IMR-90 (cell line): Measurements from ENCODE around the gene SH3BP5. TPM values are rescaled to one million over a fixed set of nuclear protein-coding genes. Genes with fewer than 3 reads are reported as not detected.

Source experiments
- ATAC-seq: fragments of 200-7000 bp; cut with Tn5 transposase; 2 replicates; pipeline ENCODE4 v1.9.1; 2020; ENCODE audit warnings: low read depth, mild to moderate bottlenecking, moderate library complexity
- BruUV-seq: library from RNA; stranded (reverse); fragments of 400-500 nt; replicated peaks from 2 replicates; lab custom pipeline; 2021; lab: Mats Ljungman, UMichigan
- CTCF ChIA-PET: fragments of 300-600 bp; formaldehyde crosslinking; extraction: SDS; loops from one replicate; lab custom pipeline; 2021; ENCODE audit warnings: antibody characterized with exemption; lab: Yijun Ruan, JAX
- POLR2A ChIA-PET: fragments of 300-600 bp; sonication (Branson Sonifier 250); formaldehyde crosslinking; loops from one replicate; lab custom pipeline; 2022; ENCODE audit warnings: antibody characterized with exemption; ENCODE audit not compliant: unreplicated experiment; lab: Charles Lee
- DNase-seq: peaks from one replicate; pipeline ENCODE4 v3.0.0; 2013
- H2AFZ ChIP-seq: replicated peaks from 2 replicates; pipeline ENCODE3; 2013; ENCODE audit warnings: low read length, mild to moderate bottlenecking; ENCODE audit not compliant: poor library complexity
- H2AK5ac ChIP-seq: 2 replicates; pipeline ENCODE4 v1.6.1; 2013; ENCODE audit warnings: low read depth, low read length, inconsistent platforms
- H2AK9ac ChIP-seq: replicated peaks from 2 replicates; pipeline ENCODE3; 2013; ENCODE audit warnings: mild to moderate bottlenecking, low read depth, low read length, moderate library complexity; ENCODE audit not compliant: poor library complexity
- H2BK120ac ChIP-seq: 2 replicates; pipeline ENCODE4 v1.6.1; 2013; ENCODE audit warnings: low read depth, low read length, inconsistent platforms
- H2BK15ac ChIP-seq: 3 replicates; pipeline ENCODE4 v1.6.1; 2013; ENCODE audit warnings: low read depth, low read length, inconsistent platforms
- H2BK20ac ChIP-seq: 2 replicates; pipeline ENCODE4 v1.6.1; 2013; ENCODE audit warnings: low read depth, mild to moderate bottlenecking, inconsistent platforms, low read length, moderate library complexity
- H2BK5ac ChIP-seq: 2 replicates; pipeline ENCODE4 v1.6.1; 2013; ENCODE audit warnings: mild to moderate bottlenecking, low read depth, low read length, inconsistent platforms; ENCODE audit not compliant: poor library complexity, severe bottlenecking
- H3K14ac ChIP-seq: replicated peaks from 2 replicates; pipeline ENCODE4 v1.6.1; 2013; ENCODE audit warnings: low read depth, low read length, inconsistent platforms
- H3K18ac ChIP-seq: 2 replicates; pipeline ENCODE4 v1.6.1; 2013; ENCODE audit warnings: low read depth, low read length, control low read depth
- H3K23ac ChIP-seq: 2 replicates; pipeline ENCODE4 v1.6.1; 2013; ENCODE audit warnings: low read depth, low read length, inconsistent platforms
- H3K27ac ChIP-seq: 2 replicates; pipeline ENCODE4 v1.5.1; 2013; ENCODE audit warnings: mild to moderate bottlenecking, control low read depth, low read length; ENCODE audit not compliant: insufficient read depth
- H3K27me3 ChIP-seq: 2 replicates; pipeline ENCODE4 v1.6.1; 2013; ENCODE audit warnings: low read length; ENCODE audit not compliant: control insufficient read depth, insufficient read depth
- H3K36me3 ChIP-seq: 2 replicates; pipeline ENCODE4 v1.6.1; 2013; ENCODE audit warnings: low read length, mixed read lengths; ENCODE audit not compliant: control insufficient read depth, insufficient read depth
- H3K4ac ChIP-seq: 2 replicates; pipeline ENCODE4 v1.6.1; 2013; ENCODE audit warnings: low read depth, low read length, inconsistent platforms
- H3K4me1 ChIP-seq: 2 replicates; pipeline ENCODE4 v1.6.1; 2013; ENCODE audit warnings: low read length, mixed read lengths; ENCODE audit not compliant: control insufficient read depth, insufficient read depth
- H3K4me2 ChIP-seq: 2 replicates; pipeline ENCODE4 v1.6.1; 2013; ENCODE audit warnings: low read depth, mild to moderate bottlenecking, control low read depth, low read length, moderate library complexity
- H3K4me3 ChIP-seq: 2 replicates; pipeline ENCODE4 v1.5.1; 2013; ENCODE audit warnings: low read depth, mild to moderate bottlenecking, control low read depth, low read length, moderate library complexity; ENCODE audit not compliant: insufficient read depth
- H3K56ac ChIP-seq: 2 replicates; pipeline ENCODE4 v1.6.1; 2013; ENCODE audit warnings: low read length, inconsistent platforms; ENCODE audit not compliant: insufficient read depth; ENCODE audit errors: extremely low read depth
- H3K79me1 ChIP-seq, 2 experiments: 2 replicates each; pipeline ENCODE4 v1.6.1; 2013; ENCODE audit warnings: low read length in 2 of 2, inconsistent platforms in 1 of 2, low read depth in 1 of 2
- H3K9ac ChIP-seq: 2 replicates; pipeline ENCODE4 v1.6.1; 2013; ENCODE audit warnings: low read depth, low read length, control low read depth
- H3K9me1 ChIP-seq: 2 replicates; pipeline ENCODE4 v1.6.1; 2013; ENCODE audit warnings: low read length, inconsistent platforms; ENCODE audit not compliant: insufficient read depth
- H3K9me3 ChIP-seq: 2 replicates; pipeline ENCODE4 v1.6.1; 2013; ENCODE audit warnings: low read length; ENCODE audit not compliant: control insufficient read depth, insufficient read depth
- H4K20me1 ChIP-seq: 2 replicates; pipeline ENCODE4 v1.6.1; 2013; ENCODE audit warnings: low read length, inconsistent platforms; ENCODE audit not compliant: insufficient read depth
- H4K5ac ChIP-seq: 2 replicates; pipeline ENCODE4 v1.6.1; 2013; ENCODE audit warnings: mild to moderate bottlenecking, low read depth, low read length, control low read depth
- H4K8ac ChIP-seq, 2 experiments: 2 replicates each; pipeline ENCODE4 v1.6.1; 2013; ENCODE audit warnings: low read depth in 2 of 2, low read length in 2 of 2, control low read depth in 1 of 2, inconsistent platforms in 1 of 2
- H4K91ac ChIP-seq: 2 replicates; pipeline ENCODE4 v1.6.1; 2013; ENCODE audit warnings: low read depth, low read length, inconsistent platforms; ENCODE audit not compliant: insufficient read depth
- BHLHE40 ChIP-seq: fragments of 150-350 bp; IDR thresholded peaks from 2 replicates; pipeline ENCODE4 v1.6.1; 2016; ENCODE audit warnings: mild to moderate bottlenecking, low read depth, low read length
- CEBPB ChIP-seq: IDR thresholded peaks from 2 replicates; pipeline ENCODE4 v1.6.1; 2012; ENCODE audit warnings: low read depth, low read length, improper control_type of control experiment
- CHD1 ChIP-seq: IDR thresholded peaks from 2 replicates; pipeline ENCODE4 v1.6.1; 2012; ENCODE audit warnings: low read depth, low read length, improper control_type of control experiment
- CTCF ChIP-seq: conservative IDR thresholded peaks from 2 replicates; pipeline ENCODE4 v1.5.1; 2012; ENCODE audit warnings: mild to moderate bottlenecking, low read depth, low read length, improper control_type of control experiment
- FOS ChIP-seq: fragments of 150-350 bp; IDR thresholded peaks from 2 replicates; pipeline ENCODE4 v1.6.1; 2016; ENCODE audit warnings: low read depth, low read length
- MAFK ChIP-seq: IDR thresholded peaks from 2 replicates; pipeline ENCODE4 v1.6.1; 2012; ENCODE audit warnings: low read depth, low read length, improper control_type of control experiment
- MAZ ChIP-seq: IDR thresholded peaks from 2 replicates; pipeline ENCODE4 v1.6.1; 2012; ENCODE audit warnings: low read depth, mild to moderate bottlenecking, low read length, improper control_type of control experiment, moderate library complexity, borderline replicate concordance
- MXI1 ChIP-seq: IDR thresholded peaks from 2 replicates; pipeline ENCODE4 v1.6.1; 2012; ENCODE audit warnings: low read depth, mild to moderate bottlenecking, low read length, moderate library complexity, borderline replicate concordance
- NFE2L2 ChIP-seq: fragments of 150-350 bp; IDR thresholded peaks from 2 replicates; pipeline ENCODE4 v1.6.1; 2016; ENCODE audit warnings: low read depth, mild to moderate bottlenecking, low read length
- POLR2A ChIP-seq: IDR thresholded peaks from 2 replicates; pipeline ENCODE4 v1.6.1; 2012; ENCODE audit warnings: mild to moderate bottlenecking, low read depth, low read length
- RAD21 ChIP-seq: IDR thresholded peaks from 2 replicates; pipeline ENCODE4 v1.6.1; 2012; ENCODE audit warnings: low read length, improper control_type of control experiment
- RCOR1 ChIP-seq: IDR thresholded peaks from 2 replicates; pipeline ENCODE4 v1.6.1; 2012; ENCODE audit warnings: mild to moderate bottlenecking, low read length, improper control_type of control experiment; ENCODE audit not compliant: insufficient replicate concordance
- RFX5 ChIP-seq: IDR thresholded peaks from 2 replicates; pipeline ENCODE4 v1.8.0; 2012; ENCODE audit warnings: low read depth, mild to moderate bottlenecking, low read length, moderate library complexity
- SMC3 ChIP-seq: fragments of 150-350 bp; IDR thresholded peaks from 2 replicates; pipeline ENCODE4 v1.6.1; 2016; ENCODE audit warnings: low read depth, mild to moderate bottlenecking, antibody characterized with exemption, low read length, moderate library complexity
- USF2 ChIP-seq: fragments of 150-350 bp; IDR thresholded peaks from 2 replicates; pipeline ENCODE4 v1.6.1; 2017; ENCODE audit warnings: mild to moderate bottlenecking, antibody characterized with exemption, low read length, low read depth
- WGBS, 2 experiments: methylation state at CpG; one replicate each; pipeline versions ENCODE4 v1.1.5 to v1.1.7; 2013; ENCODE audit warnings: missing lambda C conversion rate in 2 of 2; ENCODE audit not compliant: insufficient read length in 1 of 2; ENCODE audit errors: extremely low coverage in 2 of 2; 5-methylcytosine and 5-hydroxymethylcytosine counted together
- dilution Hi-C: fragments of 300-500 bp; cut with HindIII; formaldehyde crosslinking; loops from one replicate; pipeline ENCODE4 v1.14.3; 2018; ENCODE audit warnings: low sequenced_read_pairs; ENCODE audit not compliant: unreplicated experiment
- in situ Hi-C: fragments of 300-500 bp; cut with MboI; formaldehyde crosslinking; loops from 3 replicates; pipeline ENCODE4 v1.14.3; 2019; ENCODE audit warnings: low sequenced_read_pairs, inconsistent platforms, mixed read lengths
- intact Hi-C: fragments of 100-400 bp; cut with micrococcal nuclease; formaldehyde crosslinking; loops from 2 replicates; pipeline ENCODE4 v1.10.0; 2022
- polyA plus RNA-seq, 3 experiments: library from polyadenylated mRNA; depleted of rRNA; stranded (reverse); fragments of >200 nt; gene quantifications; 2 replicates each; pipeline ENCODE4 v1.2.3, GENCODE V29; 2012; ENCODE audit warnings: low replicate concordance in 1 of 3
- total RNA-seq: library from RNA; depleted of rRNA; stranded (reverse); fragments of >200 nt; gene quantifications from 2 replicates; pipeline ENCODE4 v1.2.3, GENCODE V29; 2012
- TF ChIP-seq, protein P1 (sequence below): fragments of 150-350 bp; IDR thresholded peaks from 2 replicates; pipeline ENCODE4 v1.6.1; 2016; ENCODE audit warnings: low read depth, mild to moderate bottlenecking, low read length, moderate library complexity, borderline replicate concordance

The SH3BP5 gene
- total and polyA plus RNA-seq, 2 of the 4 experiments (the other 2 are of a cell fraction) = 14.0 to 23.5 TPM

GRCh38 chr3:15271785-15272381, 60.5 kb downstream of the SH3BP5 start:
- Histone ChIP-seq H3K4me1 (peaks cover 13% of the 10 kb centered on the region), H3K27me3 (no peaks in the 10 kb centered on the region), H4K20me1 (no peaks in the 10 kb centered on the region), H3K27ac (no peak overlapping the region), H2AK9ac (no peak overlapping the region), H3K56ac (no peak overlapping the region), H3K14ac (no peak overlapping the region), H3K79me1 (peaks cover 0 to 5% of the 10 kb centered on the region in 2 experiments; a peak in 1 of 4 replicates), H4K91ac (no peak overlapping the region), H3K4me2 (no peak overlapping the region), H2BK15ac (no peak overlapping the region), H3K9me1 (peaks cover 11% of the 10 kb centered on the region), H3K23ac (no peak overlapping the region), H3K18ac (no peak overlapping the region), H2BK120ac (no peak overlapping the region), H2BK5ac (no peak overlapping the region), H4K5ac (no peak overlapping the region), H3K9me3 (no peaks in the 10 kb centered on the region), H3K4ac (no peak overlapping the region), H2AFZ (no peak overlapping the region), H3K36me3 (no peaks in the 10 kb centered on the region), H2BK20ac (no peak overlapping the region), H4K8ac (no peak overlapping the region), H3K4me3 (no peak overlapping the region), H3K9ac (no peak overlapping the region), H2AK5ac (0 out of 2 replicates have a peak overlapping the region, but pooled peaks have one; percentile 9)
- TF ChIP-seq MAFK = no peak
- TF ChIP-seq CTCF = no peak
- TF ChIP-seq POLR2A = no peak
- no peak for TF ChIP-seq CEBPB
- no peak for TF ChIP-seq RAD21
- no peak for TF ChIP-seq FOS
- no peak for TF ChIP-seq MAZ
- TF ChIP-seq, protein P1, sequence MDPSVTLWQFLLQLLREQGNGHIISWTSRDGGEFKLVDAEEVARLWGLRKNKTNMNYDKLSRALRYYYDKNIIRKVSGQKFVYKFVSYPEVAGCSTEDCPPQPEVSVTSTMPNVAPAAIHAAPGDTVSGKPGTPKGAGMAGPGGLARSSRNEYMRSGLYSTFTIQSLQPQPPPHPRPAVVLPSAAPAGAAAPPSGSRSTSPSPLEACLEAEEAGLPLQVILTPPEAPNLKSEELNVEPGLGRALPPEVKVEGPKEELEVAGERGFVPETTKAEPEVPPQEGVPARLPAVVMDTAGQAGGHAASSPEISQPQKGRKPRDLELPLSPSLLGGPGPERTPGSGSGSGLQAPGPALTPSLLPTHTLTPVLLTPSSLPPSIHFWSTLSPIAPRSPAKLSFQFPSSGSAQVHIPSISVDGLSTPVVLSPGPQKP = no peak
- no peak for TF ChIP-seq SMC3
- TF ChIP-seq RCOR1 = no peak
- no peak for TF ChIP-seq BHLHE40
- TF ChIP-seq MXI1 = no peak
- no peak for TF ChIP-seq RFX5
- TF ChIP-seq NFE2L2 = no peak
- TF ChIP-seq USF2 = no peak
- no peak for TF ChIP-seq CHD1
- in situ Hi-C loops (no loop called here), intact Hi-C loops (no loop called here), dilution Hi-C loops (no loop called here)
- ChIA-PET POLR2A (no interaction called here), CTCF (no interaction called here)
- no peak for ATAC-seq
- no peak for DNase-seq
- WGBS, 2 experiments = 80% methylated on average over 6 of the region's 14 CpGs; no CpG with 5 or more reads in 1 of the 2 experiments
- BruUV-seq = no TSS peak
